Measurements from ENCODE around the gene GYG1.

DNA sequence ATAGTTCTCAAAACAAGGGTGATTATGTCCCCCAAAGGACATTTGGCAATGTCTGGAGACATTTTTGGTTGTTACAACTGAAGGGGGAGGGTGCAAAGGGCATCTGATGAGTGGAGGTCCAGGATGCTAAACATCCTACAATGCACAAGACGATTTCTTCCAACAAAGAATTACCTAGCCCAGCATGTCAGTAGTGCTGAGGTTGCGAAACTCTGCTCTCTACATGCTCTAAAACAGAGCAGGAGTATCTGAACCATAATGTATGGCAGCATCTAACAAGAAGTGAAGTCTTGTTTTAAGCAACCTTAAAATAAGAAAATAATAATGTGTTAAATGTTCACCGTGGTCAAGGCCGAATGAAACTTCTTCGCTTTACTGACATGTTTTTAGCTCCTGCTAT lies 7.0 kb downstream of the GYG1 start:
- TF ChIP-seq EP300 (conservative IDR thresholded peaks at IDR 0.05; ENCODE audit: poor library complexity, severe bottlenecking) (no peak), TAF1 (IDR thresholded peaks at IDR 0.05; ENCODE audit: low read depth) (no peak), MXI1 (conservative IDR thresholded peaks at IDR 0.05; ENCODE audit: poor library complexity, severe bottlenecking) (no peak), POLR2AphosphoS5 (IDR thresholded peaks at IDR 0.05) (no peak), EZH2 (IDR thresholded peaks at IDR 0.05; ENCODE audit: borderline replicate concordance, insufficient read depth, low read length, poor library complexity, severe bottlenecking) (no peak), RAD21 (conservative IDR thresholded peaks at IDR 0.05) (no peak)
- TF ChIP-seq, protein P1, sequence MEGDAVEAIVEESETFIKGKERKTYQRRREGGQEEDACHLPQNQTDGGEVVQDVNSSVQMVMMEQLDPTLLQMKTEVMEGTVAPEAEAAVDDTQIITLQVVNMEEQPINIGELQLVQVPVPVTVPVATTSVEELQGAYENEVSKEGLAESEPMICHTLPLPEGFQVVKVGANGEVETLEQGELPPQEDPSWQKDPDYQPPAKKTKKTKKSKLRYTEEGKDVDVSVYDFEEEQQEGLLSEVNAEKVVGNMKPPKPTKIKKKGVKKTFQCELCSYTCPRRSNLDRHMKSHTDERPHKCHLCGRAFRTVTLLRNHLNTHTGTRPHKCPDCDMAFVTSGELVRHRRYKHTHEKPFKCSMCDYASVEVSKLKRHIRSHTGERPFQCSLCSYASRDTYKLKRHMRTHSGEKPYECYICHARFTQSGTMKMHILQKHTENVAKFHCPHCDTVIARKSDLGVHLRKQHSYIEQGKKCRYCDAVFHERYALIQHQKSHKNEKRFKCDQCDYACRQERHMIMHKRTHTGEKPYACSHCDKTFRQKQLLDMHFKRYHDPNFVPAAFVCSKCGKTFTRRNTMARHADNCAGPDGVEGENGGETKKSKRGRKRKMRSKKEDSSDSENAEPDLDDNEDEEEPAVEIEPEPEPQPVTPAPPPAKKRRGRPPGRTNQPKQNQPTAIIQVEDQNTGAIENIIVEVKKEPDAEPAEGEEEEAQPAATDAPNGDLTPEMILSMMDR (IDR thresholded peaks at IDR 0.05; ENCODE audit: poor library complexity, severe bottlenecking): no peak

All from neural cell (in vitro differentiated cells).